K562 (cell line): Measurements from ENCODE around the gene RPF1. TPM values are rescaled to one million over a fixed set of nuclear protein-coding genes. Genes with fewer than 3 reads are reported as not detected.

Source experiments
- ATAC-seq: fragments of 200-7000 bp; cut with Tn5 transposase; 3 replicates; pipeline ENCODE4 v1.9.1; 2020; ENCODE audit warnings: moderate library complexity
- BruUV-seq: library from RNA; stranded (reverse); fragments of 400-500 nt; replicated peaks from 2 replicates; lab custom pipeline; 2021; lab: Mats Ljungman, UMichigan
- CTCF ChIA-PET: fragments of 300-600 bp; formaldehyde crosslinking; extraction: SDS; loops from one replicate; lab custom pipeline; 2021; ENCODE audit warnings: low intra/inter-chr PET ratio; lab: Yijun Ruan, JAX
- POLR2A ChIA-PET: fragments of 300-600, 350-650 bp; sonication (Branson Sonifier 250); formaldehyde crosslinking; extraction: SDS; loops from one replicate; lab custom pipeline; 2021; ENCODE audit warnings: antibody characterized with exemption, inconsistent platforms; lab: Yijun Ruan, JAX
- DNase-seq, 4 experiments: peaks; one replicate each; pipeline versions ENCODE4 v3.0.0 to v3.0.0-alpha.2; 2011 to 2018; ENCODE audit warnings: low spot score in 3 of 4, mixed read lengths in 3 of 4; ENCODE audit errors: extremely low read depth in 1 of 4
- FAIRE-seq: peaks from 2 replicates; lab custom pipeline; 2011; peaks lifted over from hg19 to GRCh38; lab: Jason Lieb, UNC
- H2AFZ ChIP-seq: 2 replicates; pipeline ENCODE4 v1.6.0; 2011; ENCODE audit warnings: low read depth, low read length, control low read depth, inconsistent platforms
- H3K27ac ChIP-seq: fragments of 200-600 bp; 3 replicates; pipeline ENCODE4 v1.8.0; 2011; ENCODE audit warnings: low read depth, mild to moderate bottlenecking, control low read depth, inconsistent platforms, low read length, moderate library complexity, mixed read lengths; ENCODE audit errors: extremely low read depth
- H3K27me3 ChIP-seq, 2 experiments: fragments of 300-600 bp in 1 of 2; 2 replicates in 1 of 2; 3 replicates in 1 of 2; pipeline versions ENCODE4 v1.6.0 to v1.8.0; 2011; ENCODE audit warnings: inconsistent platforms in 2 of 2, low read length in 2 of 2, mild to moderate bottlenecking in 1 of 2, mixed read lengths in 1 of 2, moderate library complexity in 1 of 2; ENCODE audit not compliant: control insufficient read depth in 2 of 2, insufficient read depth in 2 of 2
- H3K36me3 ChIP-seq: fragments of 300-600 bp; 3 replicates; pipeline ENCODE4 v1.8.0; 2011; ENCODE audit warnings: mild to moderate bottlenecking, low read length, inconsistent platforms; ENCODE audit not compliant: control insufficient read depth, insufficient read depth
- H3K4me1 ChIP-seq, 2 experiments: fragments of 200-600 bp in 1 of 2; replicated peaks in 1 of 2; 2 replicates in 1 of 2; 3 replicates in 1 of 2; pipeline versions ENCODE4 v1.5.1 to v1.8.0; 2011; ENCODE audit warnings: inconsistent platforms in 2 of 2, low read length in 2 of 2, mild to moderate bottlenecking in 1 of 2, mixed read lengths in 1 of 2, moderate library complexity in 1 of 2; ENCODE audit not compliant: control insufficient read depth in 2 of 2, insufficient read depth in 2 of 2
- H3K4me2 ChIP-seq: 2 replicates; pipeline ENCODE4 v1.6.1; 2011; ENCODE audit warnings: low read length, control low read depth, inconsistent platforms, mixed read lengths; ENCODE audit not compliant: insufficient read depth
- H3K4me3 ChIP-seq: fragments of 200-600 bp; sonication (generic), shearing (Covaris generic); 2 replicates; pipeline ENCODE4 v1.5.1; 2016; ENCODE audit warnings: control low read depth, inconsistent platforms
- H3K79me2 ChIP-seq: fragments of 200-600 bp; 3 replicates; pipeline ENCODE4 v1.8.0; 2011; ENCODE audit warnings: low read length, inconsistent platforms; ENCODE audit not compliant: control insufficient read depth, insufficient read depth
- H3K9ac ChIP-seq, 2 experiments: 2 replicates each; pipeline versions ENCODE4 v1.6.0 to v1.6.1; 2011; ENCODE audit warnings: low read depth in 2 of 2, low read length in 2 of 2, control low read depth in 1 of 2, inconsistent platforms in 1 of 2, mild to moderate bottlenecking in 1 of 2, mixed read lengths in 1 of 2; ENCODE audit not compliant: insufficient read depth in 1 of 2
- H3K9me1 ChIP-seq: one replicate; pipeline ENCODE4 v1.6.0; 2011; ENCODE audit warnings: inconsistent platforms, mild to moderate bottlenecking, low read length, moderate library complexity; ENCODE audit not compliant: control insufficient read depth, insufficient read depth
- H3K9me3 ChIP-seq: replicated peaks from 2 replicates; pipeline ENCODE4 v1.5.1; 2011; ENCODE audit warnings: low read depth, low read length, inconsistent platforms; ENCODE audit not compliant: control insufficient read depth, insufficient read depth
- H4K20me1 ChIP-seq: replicated peaks from 2 replicates; pipeline ENCODE4 v1.6.1; 2011; ENCODE audit warnings: low read length, inconsistent platforms, mixed read lengths; ENCODE audit not compliant: control insufficient read depth, insufficient read depth
- ARHGAP35 ChIP-seq: fragments of 450-650 bp; IDR thresholded peaks from 2 replicates; pipeline ENCODE4 v1.6.1; 2018; ENCODE audit not compliant: partially characterized antibody
- MEIS2 ChIP-seq: fragments of 450-650 bp; IDR thresholded peaks from 2 replicates; pipeline ENCODE4 v1.6.1; 2014; ENCODE audit warnings: mild to moderate bottlenecking; ENCODE audit not compliant: partially characterized antibody
- NR2C1 ChIP-seq, 2 experiments: fragments of 450-650 bp; IDR thresholded peaks; 2 replicates each; pipeline ENCODE4 v1.6.1; 2017; ENCODE audit warnings: mild to moderate bottlenecking in 2 of 2, antibody characterized with exemption in 1 of 2, inconsistent platforms in 1 of 2, missing compliant biosample characterization in 1 of 2, missing genetic modification characterization in 1 of 2
- ZFPM2 ChIP-seq: fragments of 250-450 bp; sonication (Bioruptor Pico); IDR thresholded peaks from 2 replicates; pipeline ENCODE4 v1.5.1; 2022; ENCODE audit warnings: mild to moderate bottlenecking
- WGBS: fragments of 100-300 bp; shearing (Covaris generic); methylation state at CpG from one replicate; pipeline ENCODE4 v1.1.6; 2016; ENCODE audit warnings: low coverage, mixed read lengths; ENCODE audit not compliant: insufficient coverage; ENCODE audit errors: missing lambda C conversion rate; 5-methylcytosine and 5-hydroxymethylcytosine counted together
- in situ Hi-C: fragments of 300-500 bp; cut with MboI; formaldehyde crosslinking; loops from 4 replicates; pipeline ENCODE4 v1.15.0; 2018; ENCODE audit warnings: inconsistent platforms, mixed read lengths
- intact Hi-C: fragments of 100-400 bp; cut with micrococcal nuclease; formaldehyde crosslinking; loops from 2 replicates; pipeline ENCODE4 v1.14.2; 2022
- polyA plus RNA-seq, 8 experiments: library from polyadenylated mRNA; depleted of rRNA in 4 of 8; stranded (reverse) in 5 of 8; unstranded in 3 of 8; fragments of >200 nt; fragmentation: Nextera tagmentation in 2 of 8; fragmentation: Illumina TruSeq in 1 of 8; extraction: Ambion mirVana in 2 of 8; extraction: Trizol in 1 of 8; gene quantifications; 2 replicates each; pipeline versions ENCODE4 v1.2.1 to v1.2.3, GENCODE V29; 2011 to 2014; ENCODE audit warnings: inconsistent platforms in 1 of 8, missing spikeins in 1 of 8
- total RNA-seq, 7 experiments: library from RNA; depleted of rRNA in 6 of 7; stranded (reverse); fragments of >200 nt in 6 of 7; fragmentation: Illumina TruSeq in 2 of 7; extraction: Trizol in 2 of 7; gene quantifications; 2 replicates each; pipeline versions ENCODE4 v1.2.1 to v1.2.3, GENCODE V29; 2011 to 2021; ENCODE audit warnings: low replicate concordance in 1 of 7
- TF ChIP-seq, protein P1 (sequence below): IDR thresholded peaks from 2 replicates; pipeline ENCODE4 v1.6.1; 2014; ENCODE audit warnings: antibody characterized with exemption
- TF ChIP-seq, protein P2 (sequence below): fragments of 450-650 bp; formaldehyde crosslinking; IDR thresholded peaks from 2 replicates; pipeline ENCODE4 v1.4.0; 2022; ENCODE audit warnings: missing genetic modification characterization
- TF ChIP-seq, protein P3 (sequence below), 2 experiments: fragments of 450-650 bp; IDR thresholded peaks; 2 replicates each; pipeline ENCODE4 v1.6.1; 2018; ENCODE audit warnings: mild to moderate bottlenecking in 2 of 2, low read depth in 1 of 2; ENCODE audit not compliant: partially characterized antibody in 2 of 2
- TF ChIP-seq, protein P4 (sequence below), 2 experiments: IDR thresholded peaks; 2 replicates each; pipeline ENCODE4 v1.6.1; 2012; ENCODE audit warnings: improper control_type of control experiment in 2 of 2, low read depth in 2 of 2, low read length in 2 of 2, borderline replicate concordance in 1 of 2

RPF1 gene
- total and polyA plus RNA-seq, 9 of the 15 experiments (the other 6 are each of a cell fraction or from before 2014, with no cell fraction given): 52.4 to 156 (median 90.2) TPM

DNA sequence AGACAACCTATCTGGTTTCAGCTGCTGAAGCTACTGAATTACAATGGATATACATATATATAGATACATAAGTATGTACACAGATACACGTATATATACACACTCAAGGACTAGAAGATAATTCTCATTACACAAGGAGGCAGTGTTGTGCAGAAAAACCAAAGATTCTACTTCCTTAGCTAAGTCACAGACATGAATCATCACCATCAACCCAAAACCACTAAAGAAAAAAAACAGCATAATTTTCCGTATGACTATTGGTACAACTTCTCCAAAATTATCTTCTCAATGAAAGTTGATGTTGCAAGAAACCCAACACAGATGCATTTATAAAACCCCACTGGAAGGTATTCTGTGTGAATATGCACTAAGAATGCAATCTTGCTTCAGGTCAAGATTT lies 36.8 kb upstream of the RPF1 start:
- WGBS: 0% methylated on average over 2 of the region's 2 CpGs
- H3K4me3 ChIP-seq: no peak overlapping the region
- ATAC-seq (peak; percentile 91), FAIRE-seq (peak; percentile 76), DNase-seq (peak in 3 of 4 experiments; percentile 16 to 65 (median 34))
- POLR2A ChIA-PET: interaction anchor here (1.1 to 1.5 kb wide), 2 partner anchors 11 to 15 kb away, joined by 3 to 4 read pairs; no protein-coding TSS in a partner anchor
- H3K9ac ChIP-seq: no peak overlapping the region
- H3K4me2 ChIP-seq: no peak overlapping the region
- H3K9me3 ChIP-seq: no peaks in the 10 kb centered on the region
- H3K27me3 ChIP-seq: no peaks in the 10 kb centered on the region
- H4K20me1 ChIP-seq: no peaks in the 10 kb centered on the region
- in situ Hi-C loops (loop anchor here (5.0 kb wide), 1 partner anchor 310 kb away; no protein-coding TSS in a partner anchor), intact Hi-C loops (loop anchor here (1.0 kb wide), 4 partner anchors 99 to 311 kb away; no protein-coding TSS in a partner anchor)
- CTCF ChIA-PET: interaction anchor here (0.9 to 1.9 kb wide), 6 partner anchors 10 to 311 kb away, joined by 3 to 17 read pairs (median 7); no protein-coding TSS in a partner anchor
- no peak overlapping the region for H2AFZ ChIP-seq
- no peaks in the 10 kb centered on the region for H3K79me2 ChIP-seq
- no peaks in the 10 kb centered on the region; a peak in 1 of 5 replicates for H3K4me1 ChIP-seq
- H3K9me1 ChIP-seq: no peaks in the 10 kb centered on the region
- no TSS peak for BruUV-seq
- H3K27ac ChIP-seq: no peak overlapping the region
- no peaks in the 10 kb centered on the region for H3K36me3 ChIP-seq
- TF ChIP-seq ZFPM2 (CRISPR knock-in tag) (no peak), MEIS2 (peak; percentile 74), ARHGAP35 (no peak), NR2C1 (IDR thresholded peaks at IDR 0.05) (no peak), NR2C1 (tag; IDR thresholded peaks at IDR 0.05) (no peak)
- TF ChIP-seq, protein P1, sequence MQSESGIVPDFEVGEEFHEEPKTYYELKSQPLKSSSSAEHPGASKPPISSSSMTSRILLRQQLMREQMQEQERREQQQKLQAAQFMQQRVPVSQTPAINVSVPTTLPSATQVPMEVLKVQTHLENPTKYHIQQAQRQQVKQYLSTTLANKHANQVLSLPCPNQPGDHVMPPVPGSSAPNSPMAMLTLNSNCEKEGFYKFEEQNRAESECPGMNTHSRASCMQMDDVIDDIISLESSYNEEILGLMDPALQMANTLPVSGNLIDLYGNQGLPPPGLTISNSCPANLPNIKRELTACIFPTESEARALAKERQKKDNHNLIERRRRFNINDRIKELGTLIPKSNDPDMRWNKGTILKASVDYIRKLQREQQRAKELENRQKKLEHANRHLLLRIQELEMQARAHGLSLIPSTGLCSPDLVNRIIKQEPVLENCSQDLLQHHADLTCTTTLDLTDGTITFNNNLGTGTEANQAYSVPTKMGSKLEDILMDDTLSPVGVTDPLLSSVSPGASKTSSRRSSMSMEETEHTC: no peak
- TF ChIP-seq, protein P2, sequence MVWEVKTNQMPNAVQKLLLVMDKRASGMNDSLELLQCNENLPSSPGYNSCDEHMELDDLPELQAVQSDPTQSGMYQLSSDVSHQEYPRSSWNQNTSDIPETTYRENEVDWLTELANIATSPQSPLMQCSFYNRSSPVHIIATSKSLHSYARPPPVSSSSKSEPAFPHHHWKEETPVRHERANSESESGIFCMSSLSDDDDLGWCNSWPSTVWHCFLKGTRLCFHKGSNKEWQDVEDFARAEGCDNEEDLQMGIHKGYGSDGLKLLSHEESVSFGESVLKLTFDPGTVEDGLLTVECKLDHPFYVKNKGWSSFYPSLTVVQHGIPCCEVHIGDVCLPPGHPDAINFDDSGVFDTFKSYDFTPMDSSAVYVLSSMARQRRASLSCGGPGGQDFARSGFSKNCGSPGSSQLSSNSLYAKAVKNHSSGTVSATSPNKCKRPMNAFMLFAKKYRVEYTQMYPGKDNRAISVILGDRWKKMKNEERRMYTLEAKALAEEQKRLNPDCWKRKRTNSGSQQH (CRISPR knock-in tag): no peak
- TF ChIP-seq, protein P3, sequence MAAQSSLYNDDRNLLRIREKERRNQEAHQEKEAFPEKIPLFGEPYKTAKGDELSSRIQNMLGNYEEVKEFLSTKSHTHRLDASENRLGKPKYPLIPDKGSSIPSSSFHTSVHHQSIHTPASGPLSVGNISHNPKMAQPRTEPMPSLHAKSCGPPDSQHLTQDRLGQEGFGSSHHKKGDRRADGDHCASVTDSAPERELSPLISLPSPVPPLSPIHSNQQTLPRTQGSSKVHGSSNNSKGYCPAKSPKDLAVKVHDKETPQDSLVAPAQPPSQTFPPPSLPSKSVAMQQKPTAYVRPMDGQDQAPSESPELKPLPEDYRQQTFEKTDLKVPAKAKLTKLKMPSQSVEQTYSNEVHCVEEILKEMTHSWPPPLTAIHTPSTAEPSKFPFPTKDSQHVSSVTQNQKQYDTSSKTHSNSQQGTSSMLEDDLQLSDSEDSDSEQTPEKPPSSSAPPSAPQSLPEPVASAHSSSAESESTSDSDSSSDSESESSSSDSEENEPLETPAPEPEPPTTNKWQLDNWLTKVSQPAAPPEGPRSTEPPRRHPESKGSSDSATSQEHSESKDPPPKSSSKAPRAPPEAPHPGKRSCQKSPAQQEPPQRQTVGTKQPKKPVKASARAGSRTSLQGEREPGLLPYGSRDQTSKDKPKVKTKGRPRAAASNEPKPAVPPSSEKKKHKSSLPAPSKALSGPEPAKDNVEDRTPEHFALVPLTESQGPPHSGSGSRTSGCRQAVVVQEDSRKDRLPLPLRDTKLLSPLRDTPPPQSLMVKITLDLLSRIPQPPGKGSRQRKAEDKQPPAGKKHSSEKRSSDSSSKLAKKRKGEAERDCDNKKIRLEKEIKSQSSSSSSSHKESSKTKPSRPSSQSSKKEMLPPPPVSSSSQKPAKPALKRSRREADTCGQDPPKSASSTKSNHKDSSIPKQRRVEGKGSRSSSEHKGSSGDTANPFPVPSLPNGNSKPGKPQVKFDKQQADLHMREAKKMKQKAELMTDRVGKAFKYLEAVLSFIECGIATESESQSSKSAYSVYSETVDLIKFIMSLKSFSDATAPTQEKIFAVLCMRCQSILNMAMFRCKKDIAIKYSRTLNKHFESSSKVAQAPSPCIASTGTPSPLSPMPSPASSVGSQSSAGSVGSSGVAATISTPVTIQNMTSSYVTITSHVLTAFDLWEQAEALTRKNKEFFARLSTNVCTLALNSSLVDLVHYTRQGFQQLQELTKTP (IDR thresholded peaks at IDR 0.05; ENCODE audit: low read depth in 1 of 2, partially characterized antibody in 2 of 2): no peak
- TF ChIP-seq, protein P4, sequence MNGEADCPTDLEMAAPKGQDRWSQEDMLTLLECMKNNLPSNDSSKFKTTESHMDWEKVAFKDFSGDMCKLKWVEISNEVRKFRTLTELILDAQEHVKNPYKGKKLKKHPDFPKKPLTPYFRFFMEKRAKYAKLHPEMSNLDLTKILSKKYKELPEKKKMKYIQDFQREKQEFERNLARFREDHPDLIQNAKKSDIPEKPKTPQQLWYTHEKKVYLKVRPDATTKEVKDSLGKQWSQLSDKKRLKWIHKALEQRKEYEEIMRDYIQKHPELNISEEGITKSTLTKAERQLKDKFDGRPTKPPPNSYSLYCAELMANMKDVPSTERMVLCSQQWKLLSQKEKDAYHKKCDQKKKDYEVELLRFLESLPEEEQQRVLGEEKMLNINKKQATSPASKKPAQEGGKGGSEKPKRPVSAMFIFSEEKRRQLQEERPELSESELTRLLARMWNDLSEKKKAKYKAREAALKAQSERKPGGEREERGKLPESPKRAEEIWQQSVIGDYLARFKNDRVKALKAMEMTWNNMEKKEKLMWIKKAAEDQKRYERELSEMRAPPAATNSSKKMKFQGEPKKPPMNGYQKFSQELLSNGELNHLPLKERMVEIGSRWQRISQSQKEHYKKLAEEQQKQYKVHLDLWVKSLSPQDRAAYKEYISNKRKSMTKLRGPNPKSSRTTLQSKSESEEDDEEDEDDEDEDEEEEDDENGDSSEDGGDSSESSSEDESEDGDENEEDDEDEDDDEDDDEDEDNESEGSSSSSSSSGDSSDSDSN (IDR thresholded peaks at IDR 0.05; ENCODE audit: borderline replicate concordance in 1 of 2, low read depth in 2 of 2, low read length in 2 of 2): no peak
